Measurements from ENCODE around the gene SH2D3A. TPM values are rescaled to one million over a fixed set of nuclear protein-coding genes. Genes with fewer than 3 reads are reported as not detected.
A peak's percentile ranks its signal among the peaks of the same experiment; 100 is the strongest.

SH2D3A gene
- total and polyA plus RNA-seq, 2 donors = 5.5 to 11.4 TPM

DNA sequence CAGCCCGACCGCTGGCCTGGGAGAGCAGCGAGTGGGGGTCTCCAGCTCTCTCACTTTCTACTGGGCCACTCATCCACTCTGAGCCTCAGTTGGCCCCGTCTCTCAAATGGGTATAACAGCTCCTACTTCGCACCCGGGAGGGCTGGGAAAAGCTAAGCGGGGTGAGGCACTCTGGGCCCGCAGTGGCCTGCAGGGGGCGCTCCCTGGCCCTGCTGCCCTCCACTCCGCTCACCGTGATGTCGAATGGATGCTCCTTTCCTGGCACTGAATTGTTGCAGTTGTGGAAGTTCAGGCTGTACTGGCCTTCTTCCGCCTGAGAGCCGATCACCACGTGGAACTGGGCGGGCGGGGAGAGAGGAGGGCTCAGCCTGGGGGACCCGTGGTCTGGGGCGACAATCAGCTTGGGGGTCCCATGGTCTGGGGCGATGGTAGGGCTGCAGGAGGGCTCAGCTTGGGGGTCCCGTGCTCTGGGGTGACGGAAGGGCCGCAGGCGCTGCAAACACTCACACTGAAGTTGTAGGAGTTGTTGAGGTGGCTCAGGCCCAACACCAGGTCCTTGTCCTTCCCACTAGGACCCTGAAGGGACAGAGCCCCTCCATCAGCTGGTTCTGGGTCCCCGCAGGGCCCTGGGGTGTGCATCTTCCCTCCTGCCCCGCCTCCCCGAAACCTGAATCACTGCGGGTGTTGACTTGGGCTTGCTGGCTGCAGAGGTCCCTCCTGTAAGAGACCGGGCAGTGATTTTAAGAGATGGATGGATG is 33.7 kb downstream of the SH2D3A start:
- Histone ChIP-seq H3K27ac (ENCODE audit: low read depth) (no peak overlapping the region), H3K36me3 (ENCODE audit: insufficient read depth) (peaks cover 2% of the 10 kb centered on the region), H3K4me3 (ENCODE audit: low read depth, low read length) (no peak overlapping the region), H3K4me1 (ENCODE audit: insufficient read depth) (no peaks in the 10 kb centered on the region)
- 91% methylated on average over 29 of the region's 29 CpGs for WGBS
- no peak for DNase-seq (ENCODE audit: extremely low spot score)

DNA sequence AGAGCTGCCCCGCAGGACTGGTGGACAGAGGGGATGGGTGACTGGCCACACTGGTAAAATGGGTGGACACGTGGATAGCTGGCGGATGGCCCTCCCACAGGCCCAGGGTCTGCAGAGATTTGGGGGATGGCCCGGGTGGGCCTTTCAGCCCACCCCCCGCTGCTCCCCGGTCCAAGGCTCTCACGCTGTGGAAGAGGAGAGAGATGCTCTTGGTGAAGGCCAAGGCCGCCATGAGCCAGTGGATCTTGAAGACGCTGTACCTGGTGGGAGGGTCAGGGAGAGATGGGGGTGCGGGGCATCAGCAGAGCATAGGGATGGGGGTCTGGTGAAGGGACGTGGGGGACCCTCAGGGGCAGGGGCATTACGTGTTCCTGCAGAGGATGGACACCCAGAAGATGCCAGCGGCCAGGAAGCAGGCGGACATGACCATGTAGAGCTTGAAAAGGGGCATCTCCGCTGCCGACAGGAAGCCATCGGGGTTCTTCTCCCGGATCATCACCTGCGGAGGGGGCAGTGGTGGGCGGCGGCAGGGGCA is 34.4 kb downstream of the SH2D3A start:
- Histone ChIP-seq H3K4me3 (ENCODE audit: low read depth, low read length) (no peak overlapping the region), H3K36me3 (ENCODE audit: insufficient read depth) (peaks cover 2% of the 10 kb centered on the region), H3K4me1 (ENCODE audit: insufficient read depth) (no peaks in the 10 kb centered on the region), H3K27ac (ENCODE audit: low read depth) (no peak overlapping the region)
- DNase-seq (ENCODE audit: extremely low spot score) = no peak
- WGBS = 92% methylated on average over 21 of the region's 21 CpGs

DNA sequence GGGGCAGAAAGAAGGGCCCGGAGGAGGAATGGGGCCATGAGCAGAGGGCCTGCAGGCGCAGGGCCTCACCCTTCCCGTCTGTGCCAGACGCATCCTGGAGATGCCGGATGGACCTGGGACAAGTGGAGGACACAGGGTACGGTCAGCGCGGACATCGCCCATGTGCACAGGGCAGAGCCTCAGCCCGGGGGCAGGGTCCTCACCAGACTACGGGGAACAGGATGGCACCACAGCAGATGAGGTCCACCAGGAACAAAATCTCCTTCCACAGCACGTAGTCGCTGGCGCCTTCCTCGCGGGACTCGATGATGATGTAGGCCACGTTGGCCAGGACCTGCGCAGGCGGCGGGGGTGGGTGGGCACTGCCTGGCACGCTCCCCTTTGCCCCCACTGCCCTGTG is 35.4 kb downstream of the SH2D3A start:
- Histone ChIP-seq H3K4me1 (ENCODE audit: insufficient read depth) (no peaks in the 10 kb centered on the region), H3K4me3 (ENCODE audit: low read depth, low read length) (no peak overlapping the region), H3K36me3 (ENCODE audit: insufficient read depth) (peaks cover 2% of the 10 kb centered on the region), H3K27ac (ENCODE audit: low read depth) (no peak overlapping the region)
- no peak for DNase-seq (ENCODE audit: extremely low spot score)
- 88% methylated on average over 22 of the region's 22 CpGs for WGBS

DNA sequence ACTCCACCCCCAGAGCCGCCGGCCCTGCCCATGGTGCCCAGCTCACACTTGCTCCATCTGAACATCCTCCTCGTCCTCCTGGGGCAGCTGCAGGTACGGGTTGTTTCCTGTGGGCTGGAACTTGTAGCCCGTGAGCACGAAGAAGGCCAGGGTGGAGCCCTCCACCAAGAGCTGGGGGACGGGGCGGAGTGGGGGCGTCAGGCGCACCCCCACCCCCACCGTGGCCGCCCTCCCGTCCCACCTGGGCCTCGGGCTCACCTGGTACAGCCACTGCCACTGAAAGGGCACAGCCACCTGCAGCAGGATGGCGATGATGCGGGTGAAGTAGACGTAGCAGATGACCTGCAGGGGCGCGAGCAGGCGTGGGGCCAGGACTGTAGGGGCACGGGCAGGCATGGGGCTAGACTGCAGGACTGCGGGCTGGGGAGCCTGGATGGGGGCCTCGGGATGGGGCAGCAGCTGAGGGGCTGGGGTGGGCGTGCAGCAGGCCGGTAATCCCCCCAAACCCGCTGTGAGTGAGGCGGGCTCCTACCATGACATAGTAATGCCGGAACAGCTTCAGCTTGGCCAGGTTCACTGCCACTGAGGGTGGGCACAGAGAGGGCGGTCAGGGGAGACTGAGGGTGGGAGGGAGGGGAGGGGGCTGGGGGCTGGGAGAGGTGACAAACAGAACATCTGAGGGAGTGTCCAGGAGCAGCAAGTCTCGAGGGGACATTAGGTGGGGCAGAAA is 36.1 kb downstream of the SH2D3A start:
- no peak overlapping the region for H3K27ac ChIP-seq (ENCODE audit: low read depth)
- no peaks in the 10 kb centered on the region for H3K4me1 ChIP-seq (ENCODE audit: insufficient read depth)
- H3K36me3 ChIP-seq (ENCODE audit: insufficient read depth) = peaks cover 2% of the 10 kb centered on the region
- DNase-seq (ENCODE audit: extremely low spot score) = no peak
- 88% methylated on average over 30 of the region's 30 CpGs for WGBS
- no peak overlapping the region for H3K4me3 ChIP-seq (ENCODE audit: low read depth, low read length)

DNA sequence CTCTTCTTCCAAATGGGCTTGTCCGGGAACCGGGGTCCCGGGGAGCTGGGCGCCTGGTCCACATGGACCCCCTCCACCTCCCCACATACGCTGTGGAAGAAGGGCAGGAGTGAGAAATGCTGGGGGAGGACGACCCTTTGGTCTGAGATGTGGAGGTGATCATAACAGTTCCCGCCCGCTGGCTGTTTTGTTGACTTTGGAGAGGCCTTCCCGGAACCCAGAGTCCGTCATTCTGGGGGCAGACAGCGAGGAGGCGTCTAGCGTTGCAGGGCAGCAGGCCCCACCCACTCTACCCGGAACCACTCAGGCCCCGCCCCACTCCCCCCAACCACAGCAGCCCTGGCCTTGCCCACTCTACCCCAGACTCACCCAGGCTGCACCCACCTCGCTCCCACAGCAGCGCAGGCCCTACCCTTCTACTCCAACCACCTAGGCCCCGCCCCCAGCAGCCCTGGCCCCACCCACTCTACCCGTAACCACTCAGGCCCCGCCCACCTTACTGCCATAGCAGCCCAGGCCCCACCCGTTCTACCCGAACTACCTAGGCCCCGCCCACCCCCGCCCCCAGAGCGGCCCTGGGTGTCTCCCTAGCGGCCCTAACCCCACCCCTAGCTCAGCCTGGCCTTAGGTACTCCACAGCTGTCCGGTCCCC is 37.0 kb downstream of the SH2D3A start:
- Histone ChIP-seq H3K36me3 (ENCODE audit: insufficient read depth) (peaks cover 2% of the 10 kb centered on the region), H3K4me3 (ENCODE audit: low read depth, low read length) (no peak overlapping the region), H3K4me1 (ENCODE audit: insufficient read depth) (no peaks in the 10 kb centered on the region), H3K27ac (ENCODE audit: low read depth) (no peak overlapping the region)
- DNase-seq (ENCODE audit: extremely low spot score) = no peak
- 64% methylated on average over 27 of the region's 27 CpGs for WGBS

DNA sequence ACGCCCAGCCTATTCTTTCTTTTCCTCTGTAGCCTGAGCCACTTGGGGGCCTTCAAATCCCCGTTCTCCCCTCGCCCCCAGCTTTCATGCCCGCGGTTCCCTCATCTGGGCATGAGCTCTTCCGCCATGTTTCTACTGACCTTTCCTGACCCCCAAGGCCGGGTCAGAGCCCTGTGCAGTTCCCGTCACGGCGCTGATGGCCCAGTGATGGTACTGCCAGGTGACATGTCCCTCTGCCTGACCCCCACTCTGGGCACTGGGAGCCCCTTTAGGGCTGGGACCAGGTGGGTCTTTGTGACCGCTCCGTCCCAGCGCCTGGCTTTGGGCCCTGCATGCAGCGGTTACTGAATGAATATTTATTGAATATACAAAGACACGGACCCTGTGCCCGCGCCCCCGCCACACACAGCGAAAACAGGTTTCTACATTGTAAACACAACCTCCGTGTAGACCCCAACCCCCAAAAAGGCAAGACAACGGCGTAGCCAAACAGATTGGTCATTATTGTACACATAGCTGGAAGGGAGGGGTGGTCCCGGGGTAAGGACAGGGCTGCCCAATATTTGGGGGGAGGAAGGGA is 37.6 kb downstream of the SH2D3A start:
- no peaks in the 10 kb centered on the region for H3K4me1 ChIP-seq (ENCODE audit: insufficient read depth)
- H3K36me3 ChIP-seq (ENCODE audit: insufficient read depth) = peaks cover 2% of the 10 kb centered on the region
- H3K27ac ChIP-seq (ENCODE audit: low read depth) = no peak overlapping the region
- DNase-seq (ENCODE audit: extremely low spot score) = no peak
- 89% methylated on average over 23 of the region's 23 CpGs for WGBS
- H3K4me3 ChIP-seq (ENCODE audit: low read depth, low read length) = no peak overlapping the region

DNA sequence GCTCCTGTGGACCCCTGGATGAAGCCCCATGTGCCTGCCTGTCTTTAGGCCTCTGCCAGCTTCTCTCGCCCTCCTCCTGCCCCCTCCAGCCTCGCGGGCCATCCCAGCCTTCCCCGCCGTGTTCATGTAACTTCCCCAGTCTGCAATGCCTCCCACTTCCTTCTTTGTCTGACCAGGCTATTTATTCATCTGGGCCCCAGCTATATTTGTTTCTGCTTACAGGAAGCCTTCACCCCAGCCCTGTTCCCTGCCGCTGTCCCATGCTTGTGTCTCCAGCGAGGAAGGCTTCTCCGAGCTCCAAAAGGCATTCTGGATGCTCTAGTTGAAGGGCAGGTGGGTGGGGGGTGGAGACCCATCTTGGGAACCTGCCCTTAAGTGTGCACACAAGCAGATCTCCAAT is 38.9 kb downstream of the SH2D3A start:
- no peaks in the 10 kb centered on the region for H3K4me1 ChIP-seq (ENCODE audit: insufficient read depth)
- WGBS = 45% methylated on average over 8 of the region's 8 CpGs
- no peak overlapping the region for H3K27ac ChIP-seq (ENCODE audit: low read depth)
- no peak overlapping the region for H3K4me3 ChIP-seq (ENCODE audit: low read depth, low read length)
- DNase-seq (ENCODE audit: extremely low spot score) = no peak
- peaks cover 2% of the 10 kb centered on the region for H3K36me3 ChIP-seq (ENCODE audit: insufficient read depth)

DNA sequence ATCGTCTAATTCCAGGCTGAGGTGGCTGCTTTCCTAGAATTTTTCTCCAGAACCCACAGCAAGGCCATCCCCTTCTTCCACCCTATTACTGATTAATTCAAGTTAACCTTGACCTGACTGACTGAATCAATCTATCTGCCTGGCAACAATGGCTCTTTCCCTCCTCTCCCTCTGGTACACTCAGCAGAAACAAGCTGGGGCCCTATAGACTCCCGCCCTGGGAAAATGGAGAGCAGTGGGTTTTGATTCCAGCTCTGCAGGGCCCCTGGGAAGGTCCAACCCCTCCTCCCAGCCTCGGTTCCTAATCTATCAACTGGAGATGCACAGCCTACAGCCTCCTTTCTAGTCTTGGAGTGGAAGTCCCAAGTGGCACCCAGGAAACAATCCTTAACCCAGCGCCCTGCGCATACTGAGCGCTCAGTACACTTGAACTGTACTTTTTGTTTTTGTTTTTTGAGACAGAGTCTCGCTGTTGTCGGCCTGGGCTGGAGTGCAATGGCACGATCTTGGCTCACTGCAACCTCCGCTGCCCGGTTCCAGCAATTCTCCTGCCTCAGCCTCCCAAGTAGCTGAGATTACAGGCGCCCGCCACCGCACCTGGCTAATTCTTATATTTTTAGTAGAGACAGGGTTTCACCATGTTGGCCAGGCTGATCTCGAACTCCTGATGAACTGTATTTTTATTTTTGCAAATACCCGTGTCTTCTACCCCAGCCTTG is 41.6 kb downstream of the SH2D3A start:
- Histone ChIP-seq H3K4me3 (ENCODE audit: low read depth, low read length) (no peak overlapping the region), H3K27ac (ENCODE audit: low read depth) (no peak overlapping the region), H3K4me1 (ENCODE audit: insufficient read depth) (no peaks in the 10 kb centered on the region), H3K36me3 (ENCODE audit: insufficient read depth) (no peaks in the 10 kb centered on the region)
- WGBS = 87% methylated on average over 16 of the region's 16 CpGs
- no peak for DNase-seq (ENCODE audit: extremely low spot score)

DNA sequence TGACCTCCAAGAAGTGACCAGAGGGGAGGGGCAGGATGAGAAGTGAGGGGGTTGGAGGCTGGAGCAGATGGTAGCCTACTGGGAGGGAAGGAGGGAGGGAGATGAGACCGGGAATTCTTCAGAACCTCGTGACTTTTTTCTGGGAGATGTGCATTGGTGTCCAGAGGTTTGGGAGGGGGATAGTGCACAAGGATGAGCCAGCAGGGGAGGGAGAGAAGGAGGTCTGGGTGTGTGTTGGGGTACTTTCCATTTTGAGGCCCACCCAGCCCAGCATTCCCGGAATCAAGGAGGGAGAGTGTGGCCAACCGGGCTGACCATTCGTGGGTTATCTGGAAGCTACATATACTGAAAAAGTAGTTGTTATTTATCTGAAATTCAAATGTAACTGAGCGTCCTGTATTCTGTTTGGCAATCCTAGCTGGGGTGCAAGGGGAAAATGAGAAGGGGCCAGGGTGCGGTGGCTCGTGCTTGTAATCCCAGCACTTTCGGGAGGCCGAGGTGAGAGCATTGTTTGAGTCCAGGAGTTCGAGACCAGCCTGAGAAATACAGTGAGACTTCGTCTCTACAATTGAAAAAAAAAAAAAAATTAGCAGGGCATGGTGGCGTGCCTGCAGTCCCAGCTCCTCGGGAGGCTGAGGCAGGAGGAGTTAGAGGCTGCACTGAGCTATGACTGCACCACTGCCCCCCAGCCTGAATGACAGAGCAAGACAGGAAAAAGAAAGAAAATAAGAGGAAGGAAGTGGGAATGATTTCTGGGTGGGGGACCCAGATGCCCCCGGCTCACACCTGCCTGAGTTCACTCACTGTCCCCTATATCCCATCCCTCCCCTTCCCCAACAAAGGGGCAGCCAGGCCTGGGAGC is 42.4 kb downstream of the SH2D3A start:
- WGBS = 64% methylated on average over 15 of the region's 15 CpGs
- H3K27ac ChIP-seq (ENCODE audit: low read depth) = no peak overlapping the region
- no peak overlapping the region for H3K4me3 ChIP-seq (ENCODE audit: low read depth, low read length)
- no peaks in the 10 kb centered on the region for H3K36me3 ChIP-seq (ENCODE audit: insufficient read depth)
- DNase-seq (ENCODE audit: extremely low spot score) = no peak
- H3K4me1 ChIP-seq (ENCODE audit: insufficient read depth) = no peaks in the 10 kb centered on the region

DNA sequence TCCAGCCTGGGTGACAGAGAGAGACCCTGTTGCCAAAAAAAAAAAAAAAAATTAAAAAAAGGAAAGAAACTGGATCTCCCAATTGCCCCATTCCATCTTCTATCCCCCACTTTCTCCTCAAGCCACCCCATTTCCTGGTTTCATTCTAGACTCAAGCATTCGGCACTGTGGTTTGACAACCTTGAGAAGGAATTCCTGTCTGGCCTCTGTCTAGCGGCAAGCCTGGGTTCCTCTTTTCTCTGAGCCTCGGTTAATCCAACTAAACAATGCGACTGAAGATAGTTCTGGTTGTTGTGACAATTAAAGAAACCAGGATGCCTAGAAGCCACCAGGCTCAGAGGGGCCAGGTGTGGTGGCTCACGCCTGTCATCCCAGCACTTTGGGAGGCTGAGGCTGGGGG is 43.5 kb downstream of the SH2D3A start:
- peak overlapping the region; percentile 27 for H3K27ac ChIP-seq (ENCODE audit: low read depth)
- DNase-seq (ENCODE audit: extremely low spot score) = no peak
- 52% methylated on average over 5 of the region's 5 CpGs for WGBS
- H3K36me3 ChIP-seq (ENCODE audit: insufficient read depth) = no peaks in the 10 kb centered on the region
- no peaks in the 10 kb centered on the region for H3K4me1 ChIP-seq (ENCODE audit: insufficient read depth)
- H3K4me3 ChIP-seq (ENCODE audit: low read depth, low read length) = no peak overlapping the region

DNA sequence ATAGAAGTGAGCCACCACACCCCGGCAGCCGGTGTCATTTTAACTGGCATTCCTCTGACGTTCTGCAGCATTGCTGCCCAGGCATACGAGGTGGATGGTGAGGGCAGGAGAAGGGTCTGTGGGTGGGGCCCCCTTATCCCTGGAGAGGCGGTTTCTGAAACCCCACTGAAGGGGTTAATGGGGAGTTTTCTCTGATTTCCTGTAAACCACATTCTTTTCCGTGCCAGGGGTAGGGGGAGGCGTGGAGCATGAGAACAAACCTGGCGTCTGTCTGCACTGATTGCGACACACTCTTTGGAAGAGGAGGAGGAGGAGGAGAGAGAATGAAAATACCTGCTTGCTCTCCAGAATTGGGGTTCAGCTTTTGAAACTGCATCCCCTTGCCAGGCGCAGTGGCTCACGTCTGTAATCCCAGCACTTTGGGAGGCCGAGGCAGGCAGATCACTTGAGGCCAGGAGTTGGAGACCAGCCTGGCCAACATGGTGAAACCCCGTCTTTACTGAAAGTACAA is 44.1 kb downstream of the SH2D3A start:
- no peaks in the 10 kb centered on the region for H3K36me3 ChIP-seq (ENCODE audit: insufficient read depth)
- WGBS = 11% methylated on average over 13 of the region's 13 CpGs
- no peaks in the 10 kb centered on the region for H3K4me1 ChIP-seq (ENCODE audit: insufficient read depth)
- no peak overlapping the region for H3K27ac ChIP-seq (ENCODE audit: low read depth)
- DNase-seq (ENCODE audit: extremely low spot score) = no peak
- no peak overlapping the region for H3K4me3 ChIP-seq (ENCODE audit: low read depth, low read length)

DNA sequence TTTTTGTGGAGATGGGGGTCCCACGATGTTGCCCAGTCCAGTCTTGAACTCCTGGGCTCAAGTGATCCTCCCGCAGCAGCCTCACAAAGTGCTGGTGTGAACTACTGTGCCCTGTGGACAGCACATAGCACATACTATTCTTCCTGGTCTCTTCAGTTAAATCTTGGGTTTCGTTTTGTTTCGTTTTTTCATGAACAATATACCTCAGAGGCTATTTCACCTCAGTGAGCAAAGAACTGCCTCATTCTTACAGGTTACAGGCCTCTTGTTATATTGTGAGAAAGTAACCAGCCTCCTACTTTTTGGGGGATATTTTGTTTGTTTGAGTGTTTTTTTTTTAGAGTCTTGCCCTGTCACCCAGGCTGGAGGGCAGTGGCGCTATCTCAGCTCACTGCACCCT is 45.5 kb downstream of the SH2D3A start:
- 74% methylated on average over 5 of the region's 5 CpGs for WGBS
- no peak for DNase-seq (ENCODE audit: extremely low spot score)
- no peaks in the 10 kb centered on the region for H3K36me3 ChIP-seq (ENCODE audit: insufficient read depth)
- H3K4me1 ChIP-seq (ENCODE audit: insufficient read depth) = no peaks in the 10 kb centered on the region
- no peak overlapping the region for H3K4me3 ChIP-seq (ENCODE audit: low read depth, low read length)
- no peak overlapping the region for H3K27ac ChIP-seq (ENCODE audit: low read depth)
